Activated CD4-positive, alpha-beta memory T cell treated with anti-CD3 and anti-CD28 coated beads for 36 hours (primary cell): ENCODE results near the gene FBXW8. TPM values are rescaled to one million over a fixed set of nuclear protein-coding genes. Genes with fewer than 3 reads are reported as not detected.

Experiments used
- CTCF ChIA-PET: fragments of 350-600 bp; sonication (Branson Sonifier 250); formaldehyde crosslinking; loops from one replicate; lab custom pipeline; 2021; ENCODE audit warnings: antibody characterized with exemption, inconsistent platforms; lab: Charles Lee
- POLR2A ChIA-PET: fragments of 350-600 bp; sonication (Branson Sonifier 250); formaldehyde crosslinking; loops from one replicate; lab custom pipeline; 2021; ENCODE audit warnings: antibody characterized with exemption; lab: Charles Lee
- DNase-seq: peaks from one replicate; pipeline ENCODE4 v3.0.0-alpha.2; 2020
- H3K27ac Mint-ChIP-seq: one replicate; pipeline ENCODE4 v1.8.0; 2021; ENCODE audit warnings: mixed read lengths
- H3K27me3 Mint-ChIP-seq: one replicate; pipeline ENCODE4 v1.8.0; 2021; ENCODE audit warnings: mixed read lengths
- H3K36me3 Mint-ChIP-seq: one replicate; pipeline ENCODE4 v1.8.0; 2021; ENCODE audit warnings: mixed read lengths
- H3K4me1 Mint-ChIP-seq: one replicate; pipeline ENCODE4 v1.8.0; 2021; ENCODE audit warnings: low read depth, mixed read lengths
- H3K4me3 Mint-ChIP-seq: one replicate; pipeline ENCODE4 v1.8.0; 2021; ENCODE audit warnings: mild to moderate bottlenecking, mixed read lengths
- H3K9me3 Mint-ChIP-seq: one replicate; pipeline ENCODE4 v1.8.0; 2021; ENCODE audit warnings: mixed read lengths
- intact Hi-C: fragments of 100-400 bp; cut with micrococcal nuclease; formaldehyde crosslinking; loops from one replicate; pipeline ENCODE4 v1.15.1; 2023
- total RNA-seq, 2 experiments: library from RNA; stranded (reverse); gene quantifications; one replicate each; pipeline ENCODE4 v1.2.3, GENCODE V29; 2021

Gene FBXW8
- total RNA-seq, 2 experiments from 2014 or later: 5.3 to 5.7 TPM

DNA sequence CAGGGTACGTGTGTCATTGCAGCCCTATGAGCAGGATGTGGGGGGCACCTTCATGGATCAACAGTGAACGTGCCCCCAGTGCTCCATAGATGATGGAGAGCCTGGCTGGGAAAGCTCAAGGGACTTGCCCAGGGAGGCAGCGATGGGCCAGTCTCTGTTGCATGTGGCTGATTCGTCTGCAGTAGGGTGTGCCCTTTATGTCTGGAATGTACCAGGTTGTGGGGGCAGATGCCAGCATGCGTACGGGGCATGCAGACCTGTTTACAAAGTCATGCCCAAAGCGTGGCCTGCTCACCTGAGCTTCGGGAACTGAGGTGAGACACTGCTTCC, 116.1 kb downstream of the FBXW8 start:
- CTCF ChIA-PET: interaction anchor here (0.9 to 7.5 kb wide), 4 partner anchors 11 to 93 kb away, joined by 3 to 96 read pairs (median 4); no protein-coding TSS in a partner anchor
- Mint-ChIP-seq H3K36me3 (peaks cover 2% of the 10 kb centered on the region), H3K27ac (no peak overlapping the region)

GRCh38 chr12:117027251-117028086, 116.7 kb downstream of the FBXW8 start:
- peaks cover 1% of the 10 kb centered on the region for H3K4me1 Mint-ChIP-seq
- no peak for DNase-seq
- ChIA-PET CTCF (interaction anchor here (0.9 to 7.5 kb wide), 4 partner anchors 10 to 93 kb away, joined by 3 to 96 read pairs (median 4); no protein-coding TSS in a partner anchor), POLR2A (no interaction called here)
- peaks cover 2% of the 10 kb centered on the region for H3K36me3 Mint-ChIP-seq
- intact Hi-C loops: loop anchor here (10.0 kb wide), 1 partner anchor 323 kb away; no protein-coding TSS in a partner anchor
- H3K27ac Mint-ChIP-seq: no peak overlapping the region
- no peaks in the 10 kb centered on the region for H3K9me3 Mint-ChIP-seq
- no peak overlapping the region for H3K4me3 Mint-ChIP-seq
- no peaks in the 10 kb centered on the region for H3K27me3 Mint-ChIP-seq

More for the DNA sequence above, 116.1 kb downstream of the FBXW8 start:
- intact Hi-C loops: loop anchor here (1.0 to 10.0 kb wide), 2 partner anchors 10 to 322 kb away; no protein-coding TSS in a partner anchor
- Mint-ChIP-seq H3K9me3 (no peaks in the 10 kb centered on the region), H3K4me3 (no peak overlapping the region), H3K27me3 (no peaks in the 10 kb centered on the region), H3K4me1 (peaks cover 1% of the 10 kb centered on the region)
- DNase-seq: no peak
- POLR2A ChIA-PET: no interaction called here

DNA sequence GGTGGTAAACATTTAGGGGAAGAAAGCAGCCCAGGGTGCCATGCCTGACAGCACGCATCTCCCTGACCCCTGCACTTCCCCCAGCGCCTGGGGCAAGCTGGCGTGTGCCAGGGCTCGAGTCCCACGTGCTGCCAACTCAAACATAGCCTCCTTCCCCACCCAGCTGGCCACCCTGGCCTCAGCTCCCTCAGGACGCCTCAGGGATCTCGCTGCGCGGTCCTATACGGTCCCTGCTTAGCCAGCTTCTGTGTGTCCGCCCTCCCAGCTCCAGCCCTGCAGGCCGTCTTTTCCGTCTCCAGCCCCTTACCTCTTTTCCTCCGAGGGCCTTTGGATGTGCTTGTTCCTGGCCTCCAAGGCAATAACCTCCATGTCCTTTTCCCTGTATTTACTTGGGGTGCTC, 117.5 kb downstream of the FBXW8 start:
- Mint-ChIP-seq H3K9me3 (no peaks in the 10 kb centered on the region), H3K4me1 (peaks cover 1% of the 10 kb centered on the region), H3K27me3 (no peaks in the 10 kb centered on the region), H3K27ac (no peak overlapping the region), H3K4me3 (no peak overlapping the region), H3K36me3 (peaks cover 2% of the 10 kb centered on the region)
- intact Hi-C loops: loop anchor here (10.0 kb wide), 1 partner anchor 323 kb away; no protein-coding TSS in a partner anchor
- no peak for DNase-seq
- POLR2A ChIA-PET: no interaction called here
- CTCF ChIA-PET: interaction anchor here (1.0 to 7.5 kb wide), 2 partner anchors 92 to 103 kb away, joined by 3 to 96 read pairs; no protein-coding TSS in a partner anchor

DNA sequence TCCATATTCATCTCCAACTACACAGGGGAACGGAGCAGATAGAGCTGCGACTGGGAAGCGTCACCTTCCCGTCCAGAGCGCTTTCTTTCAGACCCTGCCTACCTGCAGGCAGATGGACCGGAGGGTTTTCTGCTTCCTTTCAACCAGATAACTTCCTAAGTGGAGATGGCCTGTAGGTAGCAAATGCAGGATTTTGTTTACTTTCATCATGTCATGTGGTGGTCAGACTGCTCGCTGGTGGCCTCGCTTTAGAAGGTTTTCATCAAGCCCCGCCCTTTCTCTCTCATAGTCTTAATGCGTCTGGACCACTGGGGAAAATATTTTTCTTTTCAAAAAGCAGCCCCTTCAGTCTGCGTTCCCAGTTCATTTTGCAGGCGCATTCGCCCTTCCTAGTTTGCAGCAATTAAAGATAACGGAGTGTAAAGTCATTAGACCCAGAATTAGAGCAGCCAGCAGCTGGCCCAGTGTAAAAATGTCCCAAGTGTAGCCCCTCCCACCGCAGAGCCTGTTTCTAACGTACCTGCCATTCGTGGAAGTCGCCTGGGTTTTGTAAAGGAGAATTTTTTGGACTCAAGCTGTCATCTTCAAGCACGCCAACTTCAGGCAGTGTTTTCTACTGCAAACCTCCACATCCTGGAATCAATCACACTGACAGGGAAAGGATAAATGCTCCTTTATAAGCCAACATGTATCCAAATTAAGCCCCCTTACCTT, 119.6 kb downstream of the FBXW8 start:
- no peak overlapping the region for H3K4me3 Mint-ChIP-seq
- H3K27ac Mint-ChIP-seq: no peak overlapping the region
- H3K36me3 Mint-ChIP-seq: peaks cover 2% of the 10 kb centered on the region
- intact Hi-C loops: no loop called here
- H3K27me3 Mint-ChIP-seq: peaks cover 6% of the 10 kb centered on the region
- CTCF ChIA-PET: interaction anchor here (1.0 kb wide), 1 partner anchor 89 kb away, joined by 4 read pairs; no protein-coding TSS in a partner anchor
- no peak for DNase-seq
- H3K4me1 Mint-ChIP-seq: peaks cover 1% of the 10 kb centered on the region
- POLR2A ChIA-PET: no interaction called here
- H3K9me3 Mint-ChIP-seq: no peaks in the 10 kb centered on the region

DNA sequence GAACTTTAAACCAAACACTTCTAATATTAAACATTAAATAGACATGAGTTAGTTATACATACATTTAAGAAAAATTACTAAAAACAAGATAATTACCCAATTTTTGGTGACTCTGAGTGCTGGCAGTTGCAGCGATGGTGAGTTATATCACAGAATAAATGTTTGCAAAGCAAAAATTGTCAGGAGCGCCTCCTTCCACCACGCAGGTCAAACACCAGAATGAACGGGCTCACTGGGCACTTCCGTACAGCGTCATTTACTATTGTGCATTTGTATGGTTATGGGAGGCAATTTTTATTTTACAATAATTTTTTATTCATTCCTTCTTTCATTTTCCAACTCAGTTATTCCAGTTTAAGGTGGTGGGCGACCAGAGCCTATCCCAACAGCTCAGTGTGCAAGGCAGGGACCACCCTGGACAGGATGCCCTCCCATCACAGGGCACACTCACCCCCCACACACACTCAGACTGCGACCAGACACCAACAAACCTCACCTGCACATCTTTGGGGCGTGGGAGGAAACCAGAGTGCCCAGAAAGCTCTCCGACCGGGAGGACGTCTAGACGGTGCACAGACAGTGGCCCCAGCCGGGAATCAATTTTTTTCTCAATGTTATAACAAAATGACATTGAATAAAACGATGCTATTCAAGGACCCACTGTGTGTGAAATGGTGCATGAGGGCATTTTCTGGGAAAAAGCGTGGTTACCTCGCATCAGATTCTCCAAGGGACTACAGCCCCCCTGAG, 121.3 kb downstream of the FBXW8 start:
- no peak overlapping the region for H3K27ac Mint-ChIP-seq
- ChIA-PET CTCF (interaction anchor here (1.2 kb wide), 1 partner anchor 9 kb away, joined by 3 read pairs; no protein-coding TSS in a partner anchor), POLR2A (no interaction called here)
- no peaks in the 10 kb centered on the region for H3K4me1 Mint-ChIP-seq
- no peak for DNase-seq
- H3K27me3 Mint-ChIP-seq: peaks cover 6% of the 10 kb centered on the region
- no peak overlapping the region for H3K4me3 Mint-ChIP-seq
- intact Hi-C loops: no loop called here
- H3K9me3 Mint-ChIP-seq: no peaks in the 10 kb centered on the region
- no peaks in the 10 kb centered on the region for H3K36me3 Mint-ChIP-seq

- H3K27ac Mint-ChIP-seq: no peak overlapping the region
Measured at GRCh38 chr12:117032593-117033381, 122.0 kb downstream of the FBXW8 start.

DNA sequence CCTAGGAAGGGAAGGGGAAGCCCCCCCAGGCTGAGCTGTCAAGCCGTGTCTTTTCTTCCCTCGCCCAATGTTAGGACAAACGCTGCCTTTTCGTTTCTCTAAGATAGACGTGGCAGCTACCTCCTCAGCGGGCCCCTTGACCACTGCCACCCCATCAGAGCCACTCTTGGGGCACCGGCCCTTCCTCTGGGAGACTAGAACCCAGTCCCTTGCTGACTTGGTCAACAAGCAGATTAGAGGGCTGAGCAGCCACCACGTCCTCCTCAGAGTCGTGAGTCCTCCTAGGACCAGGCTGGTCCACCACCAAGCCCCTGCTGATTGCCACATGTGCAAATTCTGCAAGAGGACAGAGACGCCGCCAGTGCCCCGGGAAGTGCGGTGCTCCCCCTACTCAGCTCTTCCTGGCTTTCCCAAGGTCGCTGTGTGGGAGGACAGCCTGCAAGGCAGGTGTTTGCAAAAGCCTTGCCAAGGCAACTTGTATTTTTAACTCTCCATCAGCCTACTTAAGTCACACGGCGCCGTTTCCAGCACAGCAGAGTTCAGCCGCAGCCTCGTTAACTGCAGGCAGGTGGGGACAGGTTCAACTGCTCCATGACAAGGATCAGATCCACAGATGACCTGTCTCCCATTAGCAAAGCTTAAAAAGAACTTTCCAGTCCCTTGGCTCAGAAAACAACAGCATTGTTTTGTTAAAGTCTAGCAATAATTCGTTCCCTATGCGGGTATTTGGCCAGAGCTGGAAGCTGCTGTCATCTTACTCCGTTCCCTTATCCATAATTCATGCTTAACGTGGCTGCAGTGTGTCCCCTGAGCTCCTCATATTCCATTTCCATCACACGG, 122.9 kb downstream of the FBXW8 start:
- H3K27me3 Mint-ChIP-seq: peaks cover 6% of the 10 kb centered on the region
- no peak overlapping the region for H3K27ac Mint-ChIP-seq
- DNase-seq: no peak
- intact Hi-C loops: no loop called here
- H3K4me1 Mint-ChIP-seq: no peaks in the 10 kb centered on the region
- H3K36me3 Mint-ChIP-seq: no peaks in the 10 kb centered on the region
- ChIA-PET POLR2A (no interaction called here), CTCF (interaction anchor here (1.0 to 1.2 kb wide), 2 partner anchors 8 to 11 kb away, joined by 3 to 4 read pairs; no protein-coding TSS in a partner anchor)
- H3K4me3 Mint-ChIP-seq: no peak overlapping the region
- no peaks in the 10 kb centered on the region for H3K9me3 Mint-ChIP-seq

More at GRCh38 chr12:117032593-117033381, 122.0 kb downstream of the FBXW8 start:
- ChIA-PET POLR2A (no interaction called here), CTCF (interaction anchor here (1.2 kb wide), 1 partner anchor 10 kb away, joined by 3 read pairs; no protein-coding TSS in a partner anchor)
- Mint-ChIP-seq H3K4me3 (no peak overlapping the region), H3K36me3 (no peaks in the 10 kb centered on the region), H3K27me3 (peaks cover 6% of the 10 kb centered on the region), H3K9me3 (no peaks in the 10 kb centered on the region), H3K4me1 (no peaks in the 10 kb centered on the region)
- intact Hi-C loops: no loop called here
- no peak for DNase-seq

DNA sequence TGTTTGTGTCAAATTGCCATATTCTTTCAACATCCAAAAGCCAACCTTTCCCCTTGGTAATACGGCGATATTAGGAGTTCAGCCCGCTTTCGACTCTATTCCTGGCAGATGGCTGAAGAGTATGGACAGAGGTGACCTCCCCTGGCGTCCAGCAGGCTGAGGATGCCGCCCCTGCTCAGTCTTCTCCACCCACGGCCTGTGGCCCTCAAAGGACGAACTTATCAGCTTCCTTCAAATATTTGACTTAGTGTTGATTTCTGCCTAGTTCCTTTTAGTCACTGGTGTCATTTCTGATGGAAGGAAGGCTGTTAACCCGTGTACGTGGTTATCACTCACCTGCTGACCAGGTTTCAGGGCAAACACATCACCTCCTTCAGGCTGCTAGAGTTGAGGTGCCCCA, 123.5 kb downstream of the FBXW8 start:
- CTCF ChIA-PET: interaction anchor here (1.0 kb wide), 1 partner anchor 8 kb away, joined by 4 read pairs; no protein-coding TSS in a partner anchor
- H3K27me3 Mint-ChIP-seq: peaks cover 6% of the 10 kb centered on the region

DNA sequence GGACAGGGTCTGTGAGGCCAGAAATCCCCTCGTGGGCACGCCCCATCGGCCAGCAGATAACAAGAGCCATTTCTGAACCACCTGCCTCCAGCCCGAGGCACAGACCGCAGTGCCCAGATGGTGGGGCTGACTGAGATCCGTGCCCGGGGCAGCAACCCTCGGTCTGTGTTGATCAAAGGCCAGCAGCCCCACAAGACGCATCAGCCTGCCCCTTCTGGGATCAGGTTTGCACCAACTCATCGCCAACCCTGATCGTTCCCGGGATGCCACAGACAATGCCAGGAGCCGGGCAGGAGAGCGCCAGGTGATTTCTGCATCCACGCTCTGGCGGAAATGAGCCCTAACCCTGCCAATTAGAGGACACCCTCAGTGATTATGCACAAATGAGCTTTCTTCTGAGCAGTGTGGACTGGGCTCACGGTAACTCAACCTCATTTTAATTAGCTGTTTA, 124.0 kb downstream of the FBXW8 start:
- ChIA-PET CTCF (interaction anchor here (1.0 kb wide), 1 partner anchor 86 kb away, joined by 3 read pairs; no protein-coding TSS in a partner anchor), POLR2A (no interaction called here)
- H3K36me3 Mint-ChIP-seq: no peaks in the 10 kb centered on the region
- H3K4me3 Mint-ChIP-seq: no peak overlapping the region
- H3K27ac Mint-ChIP-seq: no peak overlapping the region
- intact Hi-C loops: no loop called here
- no peak for DNase-seq
- H3K9me3 Mint-ChIP-seq: no peaks in the 10 kb centered on the region
- H3K27me3 Mint-ChIP-seq: peaks cover 6% of the 10 kb centered on the region
- no peaks in the 10 kb centered on the region for H3K4me1 Mint-ChIP-seq

More for the DNA sequence above, 123.5 kb downstream of the FBXW8 start:
- DNase-seq: no peak
- H3K36me3 Mint-ChIP-seq: no peaks in the 10 kb centered on the region
- H3K27ac Mint-ChIP-seq: no peak overlapping the region
- H3K4me1 Mint-ChIP-seq: no peaks in the 10 kb centered on the region
- intact Hi-C loops: no loop called here
- H3K4me3 Mint-ChIP-seq: no peak overlapping the region
- no peaks in the 10 kb centered on the region for H3K9me3 Mint-ChIP-seq
- POLR2A ChIA-PET: no interaction called here

DNA sequence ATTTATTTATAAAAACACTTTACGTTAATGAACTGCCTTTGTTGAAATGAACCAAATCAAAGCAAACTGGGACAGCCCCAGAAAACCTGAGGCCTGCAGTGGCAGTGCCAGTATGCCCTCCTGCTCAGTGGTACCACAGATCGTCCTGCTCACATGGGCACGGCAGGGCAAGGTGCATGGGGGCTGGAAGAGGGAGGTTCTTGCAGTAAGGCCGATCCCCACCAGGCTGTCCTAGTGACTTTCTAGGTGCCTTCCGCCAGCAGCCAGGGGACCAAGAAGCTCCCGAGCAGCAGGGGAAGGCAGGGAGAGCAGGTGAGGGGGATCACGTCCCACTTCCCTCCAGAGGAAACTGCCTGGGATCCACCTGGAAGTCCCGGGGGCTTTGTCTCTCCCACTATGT, 124.5 kb downstream of the FBXW8 start:
- no peak for DNase-seq
- no peaks in the 10 kb centered on the region for H3K9me3 Mint-ChIP-seq
- no peak overlapping the region for H3K4me3 Mint-ChIP-seq
- H3K36me3 Mint-ChIP-seq: no peaks in the 10 kb centered on the region
- no peak overlapping the region for H3K27ac Mint-ChIP-seq
- ChIA-PET POLR2A (no interaction called here), CTCF (interaction anchor here (1.0 kb wide), 1 partner anchor 85 kb away, joined by 3 read pairs; no protein-coding TSS in a partner anchor)
- H3K27me3 Mint-ChIP-seq: peaks cover 6% of the 10 kb centered on the region
- intact Hi-C loops: no loop called here
- H3K4me1 Mint-ChIP-seq: no peaks in the 10 kb centered on the region
